Large intestine (tissue), 3 donors: ENCODE measurements around the gene DBI. TPM values are rescaled to one million over a fixed set of nuclear protein-coding genes. Genes with fewer than 3 reads are reported as not detected.
"Not testable (repeated sequence)": the region's sequence is repeated elsewhere in the genome, so short reads cannot be mapped to it uniquely, and the experiment has no call there.

ENCODE experiments used
- DNase-seq, 2 donors: peaks; one replicate each; pipeline versions ENCODE4 v3.0.0 to v3.0.0-alpha.2; 2013
- H3K27ac ChIP-seq: one replicate; pipeline ENCODE4 v1.5.1; 2013; ENCODE audit warnings: low read length
- H3K27me3 ChIP-seq: 2 replicates; pipeline ENCODE4 v1.6.1; 2013; ENCODE audit warnings: low read length; ENCODE audit not compliant: control insufficient read depth, insufficient read depth
- H3K36me3 ChIP-seq: 2 replicates; pipeline ENCODE4 v1.6.1; 2013; ENCODE audit warnings: low read length; ENCODE audit not compliant: control insufficient read depth, insufficient read depth
- H3K4me1 ChIP-seq: one replicate; pipeline ENCODE4 v1.6.1; 2013; ENCODE audit warnings: low read length; ENCODE audit not compliant: control insufficient read depth, insufficient read depth
- H3K4me3 ChIP-seq: one replicate; pipeline ENCODE4 v1.5.1; 2013; ENCODE audit warnings: low read length
- H3K9me3 ChIP-seq: one replicate; pipeline ENCODE4 v1.6.1; 2013; ENCODE audit warnings: mild to moderate bottlenecking, low read depth, low read length, moderate library complexity; ENCODE audit not compliant: control insufficient read depth
- WGBS: methylation state at CpG from one replicate; pipeline ENCODE4 v1.1.5; 2013; ENCODE audit warnings: low lambda C conversion rate; ENCODE audit not compliant: insufficient coverage; 5-methylcytosine and 5-hydroxymethylcytosine counted together
- polyA plus RNA-seq: library from polyadenylated mRNA; unstranded; fragments of 120-200 nt; gene quantifications from one replicate; pipeline ENCODE4 v1.2.1, GENCODE V29; 2013

The DBI gene
- polyA plus RNA-seq, 1 donor = 377 TPM

DNA sequence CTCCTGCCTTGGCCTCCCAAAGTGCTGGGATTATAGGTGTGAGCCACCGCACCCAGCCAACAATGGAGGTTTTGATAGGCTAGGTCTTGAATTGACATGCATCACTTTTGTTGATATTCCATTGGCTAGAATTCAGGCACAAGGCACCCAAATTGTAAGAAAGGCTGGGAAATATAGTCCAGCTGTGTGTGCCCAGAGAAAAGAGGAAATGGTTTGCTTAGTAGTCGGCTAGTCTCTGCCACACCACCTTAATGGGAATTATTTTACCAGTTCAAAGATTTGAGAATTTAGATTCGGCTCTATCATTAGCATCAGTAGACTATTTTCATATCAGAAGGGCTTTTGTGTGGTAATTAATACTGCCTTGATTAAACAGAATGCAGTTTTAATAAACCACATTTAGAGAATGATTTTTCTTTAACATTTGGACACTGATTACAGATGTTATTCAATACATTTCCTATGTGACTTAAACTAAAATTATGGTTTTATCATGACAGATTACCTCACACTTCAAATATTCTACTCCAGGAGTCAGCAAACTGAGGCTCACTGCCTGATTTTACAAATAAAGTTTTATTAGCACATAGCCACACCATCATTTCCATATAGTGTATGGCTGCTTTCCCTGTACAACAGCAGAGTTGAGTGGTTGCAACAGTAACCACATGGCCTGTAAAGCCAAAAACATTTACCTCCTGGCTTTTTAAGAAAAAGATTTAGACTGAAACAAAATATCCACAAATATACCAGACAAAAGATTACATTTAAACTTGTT, 27.4 kb downstream of the DBI start:
- DNase-seq = no peak
- Histone ChIP-seq H3K27ac (no peak overlapping the region), H3K36me3 (no peaks in the 10 kb centered on the region), H3K9me3 (no peaks in the 10 kb centered on the region), H3K4me1 (peaks cover 7% of the 10 kb centered on the region), H3K4me3 (no peak overlapping the region), H3K27me3 (no peaks in the 10 kb centered on the region)
- WGBS = 83% methylated on average over 1 of the region's 3 CpGs

- no peak for DNase-seq
- no peaks in the 10 kb centered on the region for H3K36me3 ChIP-seq
- no peaks in the 10 kb centered on the region for H3K27me3 ChIP-seq
- H3K4me3 ChIP-seq = no peak overlapping the region
- no peaks in the 10 kb centered on the region for H3K9me3 ChIP-seq
- H3K4me1 ChIP-seq = peaks cover 4% of the 10 kb centered on the region
- WGBS = no CpG with 5 or more reads among the region's 6 CpGs
- H3K27ac ChIP-seq = no peak overlapping the region
Observed at GRCh38 chr2:119397196-119397595, 30.4 kb downstream of the DBI start.

DNA sequence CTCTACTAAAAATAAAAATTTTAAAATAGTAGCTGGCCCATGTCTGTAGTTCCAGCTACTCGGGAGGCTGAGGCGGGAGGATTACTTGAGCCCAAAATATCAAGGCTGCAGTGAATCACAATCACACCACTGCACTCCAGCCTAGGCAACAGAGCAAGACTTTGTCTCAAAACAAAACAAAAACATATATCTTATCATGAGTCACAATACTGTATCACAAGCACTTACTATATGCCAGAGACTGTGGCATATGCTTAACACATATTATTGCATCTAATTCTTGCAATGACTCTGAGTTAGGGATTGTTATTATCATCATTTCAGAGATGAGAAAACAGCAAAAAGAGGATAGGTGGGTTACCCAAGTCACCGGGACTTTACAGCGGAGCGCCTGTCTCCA, 35.3 kb downstream of the DBI start:
- peaks cover 24% of the 10 kb centered on the region for H3K4me1 ChIP-seq
- peak overlapping the region; percentile 84 for H3K27ac ChIP-seq
- H3K36me3 ChIP-seq = no peaks in the 10 kb centered on the region
- H3K4me3 ChIP-seq = no peak overlapping the region
- no peaks in the 10 kb centered on the region for H3K9me3 ChIP-seq
- no CpG with 5 or more reads among the region's 5 CpGs for WGBS
- H3K27me3 ChIP-seq = no peaks in the 10 kb centered on the region
- no peak for DNase-seq

DNA sequence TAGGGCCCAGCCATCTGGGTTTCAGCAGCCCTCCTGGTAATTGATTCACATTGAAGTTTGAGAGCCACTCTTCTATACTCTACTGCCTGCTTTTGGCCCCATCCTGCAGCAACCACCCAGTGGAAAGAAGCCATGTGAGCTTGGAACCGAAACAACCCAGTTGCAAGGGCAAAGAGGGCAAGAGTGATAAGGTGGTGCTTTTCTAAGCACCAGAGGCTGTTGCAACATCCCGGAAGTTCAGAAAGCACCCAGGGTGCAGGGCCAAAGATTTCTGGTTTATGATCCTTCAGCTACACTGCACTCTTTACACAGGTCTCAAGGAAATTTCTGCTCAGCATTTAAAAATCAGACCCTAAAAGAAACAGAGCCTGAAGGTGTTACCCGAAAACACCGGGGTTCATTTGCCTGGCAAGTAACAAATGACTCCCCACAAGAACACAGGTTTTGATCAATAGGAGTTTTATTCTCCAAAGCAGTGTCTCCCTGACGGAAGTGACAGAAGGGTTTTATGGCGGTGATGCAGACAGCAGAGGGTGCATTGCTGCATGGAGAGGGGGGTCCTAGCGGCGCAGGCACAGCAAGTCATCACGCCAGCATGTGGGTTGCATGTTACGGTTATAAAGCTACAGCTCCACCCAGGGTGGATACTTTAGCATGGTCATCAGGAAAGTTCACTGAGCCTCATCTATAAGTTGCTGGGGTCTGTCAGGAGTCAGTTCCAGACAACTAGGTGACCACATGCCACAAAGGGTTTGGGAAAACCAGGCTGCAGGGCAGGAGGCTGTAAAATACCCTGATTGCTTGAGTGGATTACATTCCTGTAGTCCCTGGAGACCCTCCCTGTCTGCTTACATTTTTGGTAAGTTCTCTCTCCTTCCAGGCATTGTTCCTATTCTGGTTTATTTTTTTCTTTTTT, 36.1 kb downstream of the DBI start:
- peak; percentile 88 to 97 for DNase-seq
- Histone ChIP-seq H3K4me3 (no peak overlapping the region), H3K36me3 (no peaks in the 10 kb centered on the region), H3K27me3 (no peaks in the 10 kb centered on the region), H3K9me3 (no peaks in the 10 kb centered on the region), H3K27ac (peak overlapping the region; percentile 84), H3K4me1 (peaks cover 25% of the 10 kb centered on the region)
- WGBS = 20% methylated on average over 1 of the region's 10 CpGs

GRCh38 chr2:119403618-119404017, 36.8 kb downstream of the DBI start:
- not testable (repeated sequence) for H3K4me3 ChIP-seq, H3K27me3 ChIP-seq, DNase-seq, H3K36me3 ChIP-seq, H3K9me3 ChIP-seq
- Histone ChIP-seq H3K4me1 (peaks cover 28% of the 10 kb centered on the region), H3K27ac (peak overlapping the region; percentile 84)
- 89% methylated on average over 5 of the region's 12 CpGs for WGBS

- no peak for DNase-seq
- Histone ChIP-seq H3K27me3 (no peaks in the 10 kb centered on the region), H3K9me3 (no peaks in the 10 kb centered on the region), H3K36me3 (no peaks in the 10 kb centered on the region), H3K4me1 (peaks cover 28% of the 10 kb centered on the region), H3K27ac (no peak overlapping the region), H3K4me3 (no peak overlapping the region)
- no CpG with 5 or more reads among the region's 2 CpGs for WGBS
Observed at GRCh38 chr2:119405151-119405550, 38.4 kb downstream of the DBI start.

DNA sequence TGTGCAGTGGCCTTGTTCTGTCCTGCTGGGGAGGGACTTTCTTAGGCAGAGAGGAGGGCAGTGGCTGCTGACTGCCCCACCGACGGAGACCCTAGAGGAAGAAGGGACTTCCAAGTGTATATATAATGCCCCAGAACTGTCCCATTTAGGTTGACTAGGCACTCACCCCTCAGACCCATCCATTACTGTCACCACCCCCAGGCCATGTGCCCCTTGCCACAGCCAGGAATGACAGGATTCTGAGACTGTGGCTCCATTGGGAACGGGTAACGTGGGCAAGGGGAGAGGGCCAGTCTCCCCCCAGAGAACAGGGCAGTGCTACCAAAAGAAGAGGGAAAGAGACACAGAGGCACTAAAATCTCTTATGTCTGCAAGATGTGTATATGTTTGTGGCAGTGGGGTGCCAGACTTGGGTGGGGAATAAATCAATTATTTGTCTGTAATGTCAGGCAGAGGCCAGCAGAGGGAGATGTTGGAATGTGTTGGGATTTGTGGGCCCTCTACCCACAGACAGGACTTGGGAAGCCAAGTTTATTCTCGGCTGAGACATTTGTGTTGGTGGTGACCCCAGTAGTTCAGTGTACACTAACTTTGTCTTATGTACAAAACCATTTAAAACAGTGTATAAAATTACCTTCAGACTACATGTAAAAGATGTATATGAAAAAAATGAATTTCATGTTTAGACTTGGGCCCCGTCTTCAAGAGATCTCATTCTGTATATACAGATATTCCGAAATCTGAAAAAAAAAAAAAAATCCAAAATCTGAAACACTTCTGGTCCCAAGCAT, 40.8 kb downstream of the DBI start:
- H3K4me1 ChIP-seq = peaks cover 21% of the 10 kb centered on the region
- no peaks in the 10 kb centered on the region for H3K27me3 ChIP-seq
- no peaks in the 10 kb centered on the region for H3K9me3 ChIP-seq
- no peak overlapping the region for H3K4me3 ChIP-seq
- DNase-seq = peak in 1 of 2 donors; percentile 70
- 90% methylated on average over 3 of the region's 7 CpGs for WGBS
- H3K36me3 ChIP-seq = no peaks in the 10 kb centered on the region
- H3K27ac ChIP-seq = peak overlapping the region; percentile 84

- H3K36me3 ChIP-seq = no peaks in the 10 kb centered on the region
- no peak overlapping the region for H3K4me3 ChIP-seq
- no CpG with 5 or more reads among the region's 5 CpGs for whole genome bisulfite sequencing
- H3K27me3 ChIP-seq = no peaks in the 10 kb centered on the region
- H3K4me1 ChIP-seq = peaks cover 16% of the 10 kb centered on the region
- peak overlapping the region; percentile 84 for H3K27ac ChIP-seq
- DNase-seq = peak; percentile 88 to 89
- H3K9me3 ChIP-seq = no peaks in the 10 kb centered on the region
Observed at GRCh38 chr2:119408221-119408619, 41.4 kb downstream of the DBI start.

GRCh38 chr2:119409506-119409905, 42.7 kb downstream of the DBI start:
- no peak overlapping the region for H3K4me3 ChIP-seq
- H3K9me3 ChIP-seq = peaks cover 6% of the 10 kb centered on the region
- no peaks in the 10 kb centered on the region for H3K27me3 ChIP-seq
- no peaks in the 10 kb centered on the region for H3K36me3 ChIP-seq
- WGBS = 70% methylated on average over 2 of the region's 4 CpGs
- H3K4me1 ChIP-seq = peaks cover 4% of the 10 kb centered on the region
- H3K27ac ChIP-seq = no peak overlapping the region
- DNase-seq = no peak

DNA sequence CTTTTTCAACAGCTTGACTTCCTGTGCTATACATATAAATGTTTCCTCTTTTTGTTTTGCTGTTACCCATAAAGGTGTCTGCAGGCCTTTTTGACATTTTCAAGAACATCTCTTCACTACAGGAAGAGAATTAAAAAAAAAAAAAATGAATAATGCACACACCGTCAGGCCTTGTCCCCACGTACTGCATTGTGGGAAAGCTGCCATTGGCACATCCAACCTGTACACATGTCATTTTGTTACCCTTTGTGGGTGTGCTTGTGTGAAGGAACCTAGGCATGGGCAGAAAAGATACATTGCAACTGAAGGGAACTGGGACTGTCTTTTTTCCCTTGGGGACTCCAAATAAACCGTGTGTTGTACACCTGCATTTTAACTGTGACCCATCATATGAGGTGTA, 48.1 kb downstream of the DBI start:
- no peak overlapping the region for H3K4me3 ChIP-seq
- no CpG with 5 or more reads among the region's 3 CpGs for WGBS
- H3K36me3 ChIP-seq = no peaks in the 10 kb centered on the region
- no peak for DNase-seq
- H3K4me1 ChIP-seq = peaks cover 7% of the 10 kb centered on the region
- peaks cover 18% of the 10 kb centered on the region for H3K9me3 ChIP-seq
- no peaks in the 10 kb centered on the region for H3K27me3 ChIP-seq
- H3K27ac ChIP-seq = no peak overlapping the region
